ENCODE results near the gene ZNF385B.

DNA sequence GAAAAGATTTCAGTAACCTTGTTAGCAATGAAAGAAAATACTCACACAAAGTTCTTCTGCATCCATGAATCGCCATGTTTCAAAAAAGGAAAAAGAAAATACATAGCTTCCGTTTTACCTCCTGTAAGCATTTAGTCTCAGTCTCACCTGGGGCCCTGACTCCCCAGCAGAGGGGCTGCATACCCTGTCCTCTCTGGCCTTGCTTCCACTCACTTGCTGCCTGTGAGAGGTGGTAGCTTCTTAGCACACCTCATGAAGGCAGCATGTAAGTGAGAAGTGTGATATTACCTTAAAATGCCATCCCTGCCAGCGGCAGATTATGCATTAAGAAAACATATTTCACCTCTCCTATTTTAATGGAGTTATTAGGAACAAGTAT lies 49.3 kb upstream of the ZNF385B start:
- TF ChIP-seq, protein P1, sequence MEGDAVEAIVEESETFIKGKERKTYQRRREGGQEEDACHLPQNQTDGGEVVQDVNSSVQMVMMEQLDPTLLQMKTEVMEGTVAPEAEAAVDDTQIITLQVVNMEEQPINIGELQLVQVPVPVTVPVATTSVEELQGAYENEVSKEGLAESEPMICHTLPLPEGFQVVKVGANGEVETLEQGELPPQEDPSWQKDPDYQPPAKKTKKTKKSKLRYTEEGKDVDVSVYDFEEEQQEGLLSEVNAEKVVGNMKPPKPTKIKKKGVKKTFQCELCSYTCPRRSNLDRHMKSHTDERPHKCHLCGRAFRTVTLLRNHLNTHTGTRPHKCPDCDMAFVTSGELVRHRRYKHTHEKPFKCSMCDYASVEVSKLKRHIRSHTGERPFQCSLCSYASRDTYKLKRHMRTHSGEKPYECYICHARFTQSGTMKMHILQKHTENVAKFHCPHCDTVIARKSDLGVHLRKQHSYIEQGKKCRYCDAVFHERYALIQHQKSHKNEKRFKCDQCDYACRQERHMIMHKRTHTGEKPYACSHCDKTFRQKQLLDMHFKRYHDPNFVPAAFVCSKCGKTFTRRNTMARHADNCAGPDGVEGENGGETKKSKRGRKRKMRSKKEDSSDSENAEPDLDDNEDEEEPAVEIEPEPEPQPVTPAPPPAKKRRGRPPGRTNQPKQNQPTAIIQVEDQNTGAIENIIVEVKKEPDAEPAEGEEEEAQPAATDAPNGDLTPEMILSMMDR (IDR thresholded peaks at IDR 0.05; ENCODE audit: insufficient read depth, low read length, poor library complexity, severe bottlenecking): no peak
- TF ChIP-seq EZH2phosphoT487 (conservative IDR thresholded peaks at IDR 0.05; ENCODE audit: low read length): no peak
